H1 (cell line): ENCODE results near the gene RPS6KA2. TPM values are rescaled to one million over a fixed set of nuclear protein-coding genes. Genes with fewer than 3 reads are reported as not detected.

Source experiments
- CTCF ChIA-PET: fragments of 300-600 bp; sonication (Branson Sonifier 250); formaldehyde crosslinking; loops from one replicate; lab custom pipeline; 2021; ENCODE audit not compliant: partially characterized antibody; lab: Charles Lee
- POLR2A ChIA-PET: fragments of 300-600 bp; sonication (Branson Sonifier 250); formaldehyde crosslinking; loops from one replicate; lab custom pipeline; 2021; ENCODE audit warnings: inconsistent platforms; ENCODE audit not compliant: partially characterized antibody; lab: Charles Lee
- DNase-seq, 2 experiments: peaks; one replicate each; pipeline versions ENCODE4 v3.0.0 to v3.0.0-alpha.2; 2010 to 2022; ENCODE audit warnings: low spot score in 2 of 2, low read depth in 1 of 2, mixed read lengths in 1 of 2
- FAIRE-seq: peaks from 2 replicates; lab custom pipeline; 2011; peaks lifted over from hg19 to GRCh38; lab: Jason Lieb, UNC
- H2AFZ ChIP-seq: 2 replicates; pipeline ENCODE4 v1.8.1; 2012; ENCODE audit warnings: low read length, inconsistent platforms
- H2AK5ac ChIP-seq: 2 replicates; pipeline ENCODE4 v1.6.1; 2013; ENCODE audit warnings: low read depth, low read length
- H2BK120ac ChIP-seq: replicated peaks from 2 replicates; pipeline ENCODE3; 2013; ENCODE audit warnings: low read depth, low read length, inconsistent platforms
- H2BK12ac ChIP-seq: 2 replicates; pipeline ENCODE4 v1.6.1; 2013; ENCODE audit warnings: low read depth, low read length
- H2BK15ac ChIP-seq: 2 replicates; pipeline ENCODE4 v1.6.1; 2013; ENCODE audit warnings: low read length
- H2BK20ac ChIP-seq: 2 replicates; pipeline ENCODE4 v1.6.1; 2013; ENCODE audit warnings: low read length
- H2BK5ac ChIP-seq: 2 replicates; pipeline ENCODE4 v1.6.1; 2013; ENCODE audit warnings: low read depth, low read length
- H3K14ac ChIP-seq: 2 replicates; pipeline ENCODE4 v1.6.1; 2013; ENCODE audit warnings: inconsistent platforms; ENCODE audit not compliant: insufficient read length
- H3K18ac ChIP-seq: 2 replicates; pipeline ENCODE4 v1.6.1; 2013; ENCODE audit warnings: low read length; ENCODE audit errors: extremely low read depth
- H3K23ac ChIP-seq: 2 replicates; pipeline ENCODE4 v1.6.1; 2013; ENCODE audit warnings: inconsistent platforms; ENCODE audit not compliant: insufficient read length
- H3K23me2 ChIP-seq: 2 replicates; pipeline ENCODE4 v1.6.1; 2013; ENCODE audit warnings: low read depth, low read length
- H3K27ac ChIP-seq: 2 replicates; pipeline ENCODE4 v1.6.1; 2011; ENCODE audit warnings: low read depth, low read length, inconsistent platforms
- H3K27me3 ChIP-seq, 4 experiments: replicated peaks in 1 of 4; 1 replicate in 1 of 4; 2 replicates in 3 of 4; pipeline versions ENCODE4 v1.6.1 to v1.8.1; 2011 to 2013; ENCODE audit warnings: low read length in 3 of 4, mild to moderate bottlenecking in 3 of 4, inconsistent platforms in 2 of 4, mixed read lengths in 2 of 4, moderate library complexity in 1 of 4; ENCODE audit not compliant: control insufficient read depth in 3 of 4, insufficient read depth in 3 of 4; ENCODE audit errors: extremely low read depth in 1 of 4
- H3K36me3 ChIP-seq, 4 experiments: 2 replicates each; pipeline versions ENCODE4 v1.6.1 to v1.8.1; 2011 to 2013; ENCODE audit warnings: mild to moderate bottlenecking in 4 of 4, low read length in 3 of 4, moderate library complexity in 2 of 4, control low read depth in 1 of 4, inconsistent platforms in 1 of 4; ENCODE audit not compliant: insufficient read depth in 4 of 4, control insufficient read depth in 2 of 4
- H3K4ac ChIP-seq: replicated peaks from 2 replicates; pipeline ENCODE3; 2013; ENCODE audit warnings: low read length, low read depth, mixed read lengths, inconsistent platforms; ENCODE audit not compliant: insufficient read length
- H3K4me1 ChIP-seq, 4 experiments: replicated peaks in 1 of 4; 1 replicate in 1 of 4; 2 replicates in 3 of 4; pipeline versions ENCODE4 v1.6.1 to v1.8.1; 2011 to 2013; ENCODE audit warnings: low read length in 3 of 4, inconsistent platforms in 2 of 4, mixed read lengths in 1 of 4; ENCODE audit not compliant: insufficient read depth in 4 of 4, control insufficient read depth in 3 of 4
- H3K4me2 ChIP-seq, 2 experiments: 2 replicates each; pipeline versions ENCODE4 v1.6.1 to v1.8.1; 2011 to 2013; ENCODE audit warnings: low read depth in 2 of 2, low read length in 2 of 2, control low read depth in 1 of 2, inconsistent platforms in 1 of 2, mild to moderate bottlenecking in 1 of 2; ENCODE audit not compliant: insufficient read depth in 1 of 2
- H3K4me3 ChIP-seq, 4 experiments: fragments of 200-600, 300-600 bp in 1 of 4; sonication (generic), shearing (Covaris generic), sonication (Bioruptor Twin) in 1 of 4; 2 replicates each; pipeline versions ENCODE4 v1.5.1 to v1.8.1; 2011 to 2016; ENCODE audit warnings: low read length in 4 of 4, low read depth in 3 of 4, control low read depth in 2 of 4, inconsistent platforms in 2 of 4, mild to moderate bottlenecking in 2 of 4, mixed read lengths in 1 of 4, moderate library complexity in 1 of 4; ENCODE audit not compliant: insufficient read depth in 2 of 4; ENCODE audit errors: extremely low read depth in 1 of 4
- H3K56ac ChIP-seq: replicated peaks from 2 replicates; pipeline ENCODE3; 2013; ENCODE audit warnings: low read depth, mild to moderate bottlenecking, mixed read lengths, low read length, inconsistent platforms; ENCODE audit not compliant: insufficient read length
- H3K79me1 ChIP-seq: 2 replicates; pipeline ENCODE4 v1.6.1; 2013; ENCODE audit warnings: low read depth, low read length, control low read depth
- H3K79me2 ChIP-seq, 2 experiments: 2 replicates each; pipeline versions ENCODE4 v1.6.1 to v1.8.1; 2012 to 2013; ENCODE audit warnings: low read length in 2 of 2, mild to moderate bottlenecking in 2 of 2, inconsistent platforms in 1 of 2; ENCODE audit not compliant: insufficient read depth in 2 of 2, control insufficient read depth in 1 of 2
- H3K9ac ChIP-seq, 4 experiments: replicated peaks in 1 of 4; 1 replicate in 1 of 4; 2 replicates in 3 of 4; pipeline versions ENCODE4 v1.6.1 to v1.8.1; 2011 to 2013; ENCODE audit warnings: low read depth in 3 of 4, low read length in 3 of 4, control low read depth in 2 of 4, mild to moderate bottlenecking in 2 of 4, moderate library complexity in 2 of 4, inconsistent platforms in 1 of 4; ENCODE audit errors: extremely low read depth in 1 of 4
- H3K9me3 ChIP-seq, 2 experiments: 2 replicates each; pipeline versions ENCODE4 v1.6.1 to v1.8.1; 2012 to 2013; ENCODE audit warnings: mild to moderate bottlenecking in 2 of 2, moderate library complexity in 2 of 2, control low read depth in 1 of 2, inconsistent platforms in 1 of 2, low read depth in 1 of 2, low read length in 1 of 2, mixed read lengths in 1 of 2; ENCODE audit not compliant: insufficient read depth in 2 of 2
- H4K20me1 ChIP-seq, 2 experiments: replicated peaks in 1 of 2; 2 replicates each; pipeline versions ENCODE3 to v1.8.1; 2011 to 2013; ENCODE audit warnings: inconsistent platforms in 2 of 2, low read length in 2 of 2, mild to moderate bottlenecking in 1 of 2; ENCODE audit not compliant: insufficient read depth in 2 of 2, control insufficient read depth in 1 of 2
- H4K5ac ChIP-seq: 2 replicates; pipeline ENCODE4 v1.6.1; 2013; ENCODE audit warnings: low read length, low read depth, mixed read lengths, inconsistent platforms; ENCODE audit not compliant: insufficient read length
- H4K8ac ChIP-seq: 2 replicates; pipeline ENCODE4 v1.8.0; 2013; ENCODE audit warnings: mild to moderate bottlenecking, moderate library complexity, low read length, inconsistent platforms; ENCODE audit not compliant: insufficient read depth; ENCODE audit errors: extremely low read depth
- H4K91ac ChIP-seq: replicated peaks from 2 replicates; pipeline ENCODE3; 2013; ENCODE audit warnings: low read length, mixed read lengths, inconsistent platforms; ENCODE audit not compliant: insufficient read length
- BRCA1 ChIP-seq: IDR thresholded peaks from 2 replicates; pipeline ENCODE4 v1.6.1; 2012; ENCODE audit warnings: low read depth, low read length, improper control_type of control experiment
- CHD1 ChIP-seq: IDR thresholded peaks from 2 replicates; pipeline ENCODE4 v1.6.1; 2012; ENCODE audit warnings: low read depth, low read length, improper control_type of control experiment
- CHD2 ChIP-seq: IDR thresholded peaks from 2 replicates; pipeline ENCODE4 v1.6.1; 2012; ENCODE audit warnings: low read length, improper control_type of control experiment
- EGR1 ChIP-seq: IDR thresholded peaks from 2 replicates; pipeline ENCODE4 v1.6.1; 2011; ENCODE audit warnings: low read depth, low read length, borderline replicate concordance
- EP300 ChIP-seq, 2 experiments: IDR thresholded peaks; 1 replicate in 1 of 2; 2 replicates in 1 of 2; pipeline ENCODE4 v1.6.1; 2011 to 2012; ENCODE audit warnings: low read depth in 2 of 2, low read length in 2 of 2, mild to moderate bottlenecking in 2 of 2, borderline replicate concordance in 1 of 2, inconsistent platforms in 1 of 2, moderate library complexity in 1 of 2
- JUND ChIP-seq: IDR thresholded peaks from 2 replicates; pipeline ENCODE4 v1.6.1; 2011; ENCODE audit warnings: mild to moderate bottlenecking, improper control_type of control experiment, low read length
- KDM5A ChIP-seq: fragments of 200-600 bp; IDR thresholded peaks from 2 replicates; pipeline ENCODE4 v1.7.1; 2012; ENCODE audit warnings: mild to moderate bottlenecking, low read length, inconsistent platforms, mixed read lengths
- PHF8 ChIP-seq: fragments of 200-600 bp; sonication (generic); conservative IDR thresholded peaks from 2 replicates; pipeline ENCODE4 v1.7.1; 2012; ENCODE audit warnings: low read depth, mild to moderate bottlenecking, inconsistent platforms, low read length, moderate library complexity
- SIRT6 ChIP-seq: IDR thresholded peaks from one replicate; pipeline ENCODE4 v1.7.1; 2012; ENCODE audit warnings: low read length, inconsistent platforms
- SP4 ChIP-seq: IDR thresholded peaks from 2 replicates; pipeline ENCODE4 v1.6.1; 2012; ENCODE audit warnings: low read length, inconsistent platforms
- TBP ChIP-seq: IDR thresholded peaks from 2 replicates; pipeline ENCODE4 v1.6.1; 2011; ENCODE audit warnings: low read depth, low read length, improper control_type of control experiment
- TEAD4 ChIP-seq: IDR thresholded peaks from 2 replicates; pipeline ENCODE4 v1.6.1; 2012; ENCODE audit warnings: low read depth, low read length, inconsistent platforms, mixed read lengths
- WGBS, 2 experiments: shearing (Covaris generic) in 1 of 2; methylation state at CpG; one replicate each; pipeline versions ENCODE4 v1.1.6 to v1.1.7; 2013 to 2015; ENCODE audit warnings: low lambda C conversion rate in 2 of 2, mixed read lengths in 2 of 2, inconsistent platforms in 1 of 2, low coverage in 1 of 2, missing lambda C conversion rate in 1 of 2; ENCODE audit not compliant: insufficient replicate concordance in 2 of 2, insufficient coverage in 1 of 2, insufficient read length in 1 of 2; ENCODE audit errors: extremely low coverage in 1 of 2, missing lambda C conversion rate in 1 of 2; 5-methylcytosine and 5-hydroxymethylcytosine counted together
- polyA plus RNA-seq, 7 experiments: library from polyadenylated mRNA; depleted of rRNA in 3 of 7; stranded (reverse) in 5 of 7; unstranded in 2 of 7; fragments of >200 nt in 5 of 7; fragments of 200-250 nt in 2 of 7; gene quantifications; 1 replicate in 5 of 7; 2 replicates in 1 of 7; 4 replicates in 1 of 7; pipeline versions ENCODE4 v1.2.1 to v1.2.3, GENCODE V29; 2011 to 2013; ENCODE audit warnings: missing spikeins in 2 of 7, mixed read lengths in 2 of 7
- total RNA-seq: library from RNA; stranded (reverse); fragmentation: NEBNext Ultra II Directional; extraction: Animal tissue kit (Norgen Biotek cat#: 25700); gene quantifications from 2 replicates; pipeline ENCODE4 v1.2.1, GENCODE V29; 2021
- TF ChIP-seq, protein P1 (sequence below): IDR thresholded peaks from 2 replicates; pipeline ENCODE4 v1.6.1; 2011; ENCODE audit warnings: low read length, improper control_type of control experiment

RPS6KA2 gene
- total and polyA plus RNA-seq, 2 of the 8 experiments (the other 6 are each of a cell fraction or from before 2014, with no cell fraction given): 8.8 to 25.7 TPM

GRCh38 chr6:166586424-166587156 is 40.5 kb downstream of the RPS6KA2 start, which contains the start of gene RAMACL:
Gene RAMACL (minus strand): TSS chr6:166586678. CDS start chr6:166586477, 201 bp downstream.
- no peak within 1 kb of the TSS for H3K14ac ChIP-seq
- no peak within 1 kb of the TSS for H3K4me3 ChIP-seq
- no peak within 1 kb of the TSS for H2BK120ac ChIP-seq
- no peaks in the 10 kb centered on the region for H3K36me3 ChIP-seq
- H3K4me1 ChIP-seq: peaks cover 2 to 9% (median 5%) of the 10 kb centered on the region in 4 experiments; a peak in 3 of 7 replicates
- H3K79me1 ChIP-seq: peaks cover 3% of the 10 kb centered on the region; the same call in 1 of the 2 replicates
- no peak within 1 kb of the TSS for H3K56ac ChIP-seq
- no peaks in the 10 kb centered on the region for H3K27me3 ChIP-seq
- no peak within 1 kb of the TSS for H2AK5ac ChIP-seq
- no peak within 1 kb of the TSS for H3K4ac ChIP-seq
- no peaks in the 10 kb centered on the region for H3K9me3 ChIP-seq
- no peak within 1 kb of the TSS for H3K4me2 ChIP-seq
- no peak within 1 kb of the TSS for H4K5ac ChIP-seq
- DNase-seq (peak in 1 of 2 experiments; percentile 70), FAIRE-seq (no peak)
- H3K23me2 ChIP-seq: no peaks in the 10 kb centered on the region
- H4K20me1 ChIP-seq: peaks cover 2 to 5% of the 10 kb centered on the region in 2 experiments
- no peak within 1 kb of the TSS for H2BK5ac ChIP-seq
- no peak within 1 kb of the TSS for H3K9ac ChIP-seq
- H4K8ac ChIP-seq: no peak within 1 kb of the TSS
- H3K23ac ChIP-seq: no peak within 1 kb of the TSS
- H2BK20ac ChIP-seq: no peak within 1 kb of the TSS
- H3K18ac ChIP-seq: no peak within 1 kb of the TSS
- H2BK12ac ChIP-seq: no peak within 1 kb of the TSS
- WGBS, 2 experiments: 89% methylated on average over 9 of the region's 9 CpGs; no CpG with 5 or more reads in 1 of the 2 experiments
- ChIA-PET CTCF (interaction anchor here (0.6 to 1.5 kb wide), 3 partner anchors 13 to 54 kb away, joined by 3 to 6 read pairs (median 4); no protein-coding TSS in a partner anchor), POLR2A (no interaction called here)
- H3K79me2 ChIP-seq: peaks cover 3 to 29% of the 10 kb centered on the region in 2 experiments; a peak in 3 of 4 replicates
- H3K27ac ChIP-seq: no peak within 1 kb of the TSS
- H2BK15ac ChIP-seq: no peak within 1 kb of the TSS
- H4K91ac ChIP-seq: no peak within 1 kb of the TSS
- H2AFZ ChIP-seq: no peak within 1 kb of the TSS
- TF ChIP-seq CHD1 (no peak), PHF8 (no peak), SIRT6 (no peak), EGR1 (no peak), SP4 (no peak), TBP (no peak), BRCA1 (no peak), EP300 (IDR thresholded peaks at IDR 0.05; ENCODE audit: borderline replicate concordance in 1 of 2, low read depth in 2 of 2, low read length in 2 of 2) (no peak), KDM5A (no peak), CHD2 (peak; percentile 82), JUND (no peak), TEAD4 (no peak)
- TF ChIP-seq, protein P1, sequence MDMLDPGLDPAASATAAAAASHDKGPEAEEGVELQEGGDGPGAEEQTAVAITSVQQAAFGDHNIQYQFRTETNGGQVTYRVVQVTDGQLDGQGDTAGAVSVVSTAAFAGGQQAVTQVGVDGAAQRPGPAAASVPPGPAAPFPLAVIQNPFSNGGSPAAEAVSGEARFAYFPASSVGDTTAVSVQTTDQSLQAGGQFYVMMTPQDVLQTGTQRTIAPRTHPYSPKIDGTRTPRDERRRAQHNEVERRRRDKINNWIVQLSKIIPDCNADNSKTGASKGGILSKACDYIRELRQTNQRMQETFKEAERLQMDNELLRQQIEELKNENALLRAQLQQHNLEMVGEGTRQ: peak; percentile 95
